DND-41 (cell line): ENCODE data around the gene CTXN1.

ENCODE experiments used
- ATAC-seq: fragments of 200-7000 bp; cut with Tn5 transposase; 3 replicates; pipeline ENCODE4 v1.9.1; 2021; ENCODE audit warnings: low read depth; ENCODE audit not compliant: insufficient read depth
- DNase-seq: peaks from one replicate; pipeline ENCODE4 v3.0.0-alpha.2; 2020
- H2AFZ ChIP-seq: 2 replicates; pipeline ENCODE4 v1.6.0; 2012; ENCODE audit warnings: low read depth, low read length
- H3K27ac ChIP-seq: 2 replicates; pipeline ENCODE4 v1.5.1; 2012; ENCODE audit warnings: low read length, inconsistent platforms
- H3K27me3 ChIP-seq: fragments of 200-600 bp; sonication (generic); 2 replicates; pipeline ENCODE4 v1.6.0; 2012; ENCODE audit warnings: low read length, mild to moderate bottlenecking, inconsistent platforms; ENCODE audit not compliant: insufficient read depth, poor library complexity
- H3K36me3 ChIP-seq: 2 replicates; pipeline ENCODE4 v1.5.1; 2012; ENCODE audit warnings: low read length, inconsistent platforms; ENCODE audit not compliant: insufficient read depth
- H3K4me1 ChIP-seq: 2 replicates; pipeline ENCODE4 v1.5.1; 2012; ENCODE audit warnings: mild to moderate bottlenecking, low read length; ENCODE audit not compliant: insufficient read depth
- H3K4me2 ChIP-seq: 2 replicates; pipeline ENCODE4 v1.6.0; 2012; ENCODE audit warnings: mild to moderate bottlenecking, moderate library complexity, low read length, inconsistent platforms; ENCODE audit not compliant: insufficient read depth
- H3K4me3 ChIP-seq, 2 experiments: fragments of 200-600 bp in 1 of 2; shearing (Covaris generic) in 1 of 2; 2 replicates each; pipeline ENCODE4 v1.5.1; 2012 to 2016; ENCODE audit warnings: inconsistent platforms in 2 of 2, low read length in 2 of 2, mild to moderate bottlenecking in 2 of 2, low read depth in 1 of 2, moderate library complexity in 1 of 2
- H3K79me2 ChIP-seq: 2 replicates; pipeline ENCODE4 v1.6.0; 2012; ENCODE audit warnings: low read length, inconsistent platforms; ENCODE audit not compliant: insufficient read depth
- H3K9ac ChIP-seq: 2 replicates; pipeline ENCODE4 v1.6.0; 2012; ENCODE audit warnings: low read depth, mild to moderate bottlenecking, inconsistent platforms, low read length, moderate library complexity
- H3K9me3 ChIP-seq: 2 replicates; pipeline ENCODE4 v1.5.1; 2012; ENCODE audit warnings: low read length, moderate library complexity, mild to moderate bottlenecking, inconsistent platforms; ENCODE audit not compliant: insufficient read depth, severe bottlenecking
- H4K20me1 ChIP-seq: 2 replicates; pipeline ENCODE4 v1.6.0; 2012; ENCODE audit warnings: low read length; ENCODE audit not compliant: insufficient read depth
- EZH2 ChIP-seq: IDR thresholded peaks from 3 replicates; pipeline ENCODE4 v1.6.1; 2012; ENCODE audit warnings: borderline replicate concordance, low read depth, mild to moderate bottlenecking, moderate library complexity, low read length, inconsistent platforms; ENCODE audit not compliant: severe bottlenecking
- TF ChIP-seq, protein P1 (sequence below): IDR thresholded peaks from 2 replicates; pipeline ENCODE4 v1.5.1; 2012; ENCODE audit warnings: borderline replicate concordance, low read length, moderate library complexity, mild to moderate bottlenecking; ENCODE audit not compliant: poor library complexity, severe bottlenecking; ENCODE audit errors: extremely low read depth

CTXN1 gene

DNA sequence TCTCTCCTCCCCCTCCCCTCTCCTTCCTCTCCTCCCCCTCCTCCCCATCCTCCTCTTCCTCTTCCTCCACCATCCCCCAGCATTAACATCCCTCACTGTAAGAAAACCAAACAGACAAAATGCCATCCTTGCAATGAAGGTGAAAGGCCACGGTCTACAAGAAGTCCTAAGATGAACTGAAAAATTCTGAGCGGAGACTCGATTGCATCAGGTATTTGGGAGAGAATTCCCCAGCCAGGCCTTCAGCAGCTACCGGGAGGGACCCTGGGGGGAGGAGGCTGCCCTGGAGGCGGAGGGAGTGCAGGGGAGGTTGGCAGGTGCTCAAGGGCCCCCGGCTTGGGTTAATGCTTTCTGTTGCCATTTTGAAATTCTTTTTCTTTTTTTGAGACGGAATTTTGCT is 27.6 kb upstream of the CTXN1 start:
- Histone ChIP-seq H3K4me1 (no peaks in the 10 kb centered on the region), H3K9me3 (no peaks in the 10 kb centered on the region), H3K4me3 (no peak overlapping the region), H3K79me2 (no peaks in the 10 kb centered on the region), H3K27me3 (no peaks in the 10 kb centered on the region), H2AFZ (no peak overlapping the region), H3K9ac (no peak overlapping the region), H3K36me3 (peaks cover 5% of the 10 kb centered on the region; the same call in 1 of the 2 replicates), H4K20me1 (no peaks in the 10 kb centered on the region; the same call in 1 of the 2 replicates), H3K4me2 (no peak overlapping the region), H3K27ac (no peak overlapping the region)
- ATAC-seq (no peak), DNase-seq (no peak)
- TF ChIP-seq, protein P1, sequence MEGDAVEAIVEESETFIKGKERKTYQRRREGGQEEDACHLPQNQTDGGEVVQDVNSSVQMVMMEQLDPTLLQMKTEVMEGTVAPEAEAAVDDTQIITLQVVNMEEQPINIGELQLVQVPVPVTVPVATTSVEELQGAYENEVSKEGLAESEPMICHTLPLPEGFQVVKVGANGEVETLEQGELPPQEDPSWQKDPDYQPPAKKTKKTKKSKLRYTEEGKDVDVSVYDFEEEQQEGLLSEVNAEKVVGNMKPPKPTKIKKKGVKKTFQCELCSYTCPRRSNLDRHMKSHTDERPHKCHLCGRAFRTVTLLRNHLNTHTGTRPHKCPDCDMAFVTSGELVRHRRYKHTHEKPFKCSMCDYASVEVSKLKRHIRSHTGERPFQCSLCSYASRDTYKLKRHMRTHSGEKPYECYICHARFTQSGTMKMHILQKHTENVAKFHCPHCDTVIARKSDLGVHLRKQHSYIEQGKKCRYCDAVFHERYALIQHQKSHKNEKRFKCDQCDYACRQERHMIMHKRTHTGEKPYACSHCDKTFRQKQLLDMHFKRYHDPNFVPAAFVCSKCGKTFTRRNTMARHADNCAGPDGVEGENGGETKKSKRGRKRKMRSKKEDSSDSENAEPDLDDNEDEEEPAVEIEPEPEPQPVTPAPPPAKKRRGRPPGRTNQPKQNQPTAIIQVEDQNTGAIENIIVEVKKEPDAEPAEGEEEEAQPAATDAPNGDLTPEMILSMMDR: no peak
- no peak for TF ChIP-seq EZH2

DNA sequence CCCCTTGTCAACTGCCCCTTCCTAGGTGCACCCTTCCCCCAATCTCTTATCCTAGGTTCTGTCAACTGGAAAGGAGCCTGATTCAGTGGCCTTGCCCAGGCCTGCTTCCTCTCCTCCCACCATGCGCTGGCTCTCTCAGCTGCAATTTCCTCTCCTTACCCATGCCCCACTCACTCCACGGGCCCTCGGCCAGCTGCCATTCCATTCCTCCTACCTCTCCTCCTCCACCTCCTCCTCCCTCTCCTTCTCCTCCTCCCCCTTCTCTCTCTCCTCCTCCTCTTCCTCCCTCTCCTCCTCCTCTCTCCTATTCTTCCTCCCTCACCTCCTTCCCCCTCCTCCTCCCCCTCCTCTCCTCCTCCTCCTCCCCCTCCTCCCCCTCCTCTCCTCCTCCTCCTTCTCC is 27.1 kb upstream of the CTXN1 start:
- no peak for ATAC-seq
- no peak for DNase-seq

DNA sequence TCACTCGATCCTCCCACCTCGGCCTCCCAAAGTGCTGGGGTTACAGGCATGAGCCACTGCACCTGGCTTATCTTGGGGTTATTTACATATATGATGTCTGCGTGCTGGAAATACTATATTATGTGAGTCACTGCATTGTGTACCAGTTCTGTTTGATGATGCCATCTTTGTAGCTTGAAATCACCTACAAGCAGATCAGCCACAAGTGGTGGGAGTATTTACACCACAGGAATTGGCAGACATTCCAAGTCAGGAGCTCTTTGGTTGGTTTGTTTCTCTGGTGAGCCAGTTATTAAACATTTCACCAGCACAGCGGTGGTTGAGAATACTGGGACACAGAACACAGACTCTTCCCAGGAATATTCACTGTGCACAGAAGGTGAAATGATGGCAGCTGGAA is 22.0 kb upstream of the CTXN1 start:
- Histone ChIP-seq H3K4me3 (no peak overlapping the region), H3K9me3 (no peaks in the 10 kb centered on the region), H3K4me1 (peaks cover 16% of the 10 kb centered on the region), H3K79me2 (peaks cover 14% of the 10 kb centered on the region), H3K27ac (no peak overlapping the region), H4K20me1 (0 out of 2 replicates have a peak, but pooled peaks cover 5% of the 10 kb centered on the region), H3K36me3 (no peaks in the 10 kb centered on the region; the same call in 1 of the 2 replicates), H3K4me2 (no peak overlapping the region), H3K9ac (no peak overlapping the region), H3K27me3 (no peaks in the 10 kb centered on the region), H2AFZ (no peak overlapping the region)
- TF ChIP-seq EZH2: no peak
- TF ChIP-seq, protein P1: no peak
- ATAC-seq (no peak), DNase-seq (no peak)

More for the DNA sequence above, 27.1 kb upstream of the CTXN1 start:
- TF ChIP-seq, protein P1: no peak
- no peak for TF ChIP-seq EZH2
- Histone ChIP-seq H3K4me3 (no peak overlapping the region), H3K27ac (no peak overlapping the region), H3K4me2 (no peak overlapping the region), H3K27me3 (no peaks in the 10 kb centered on the region), H3K79me2 (no peaks in the 10 kb centered on the region), H3K36me3 (0 out of 2 replicates have a peak, but pooled peaks cover under 1% of the 10 kb centered on the region), H2AFZ (no peak overlapping the region), H3K9ac (no peak overlapping the region), H3K9me3 (no peaks in the 10 kb centered on the region), H4K20me1 (no peaks in the 10 kb centered on the region), H3K4me1 (no peaks in the 10 kb centered on the region)
